T-helper 1 cell (primary cell): Measurements from ENCODE around the gene LRCOL1.

Source experiments
- DNase-seq, 5 donors: peaks; one replicate each; pipeline ENCODE4 v3.0.0-alpha.2; 2012 to 2020

The LRCOL1 gene

DNA sequence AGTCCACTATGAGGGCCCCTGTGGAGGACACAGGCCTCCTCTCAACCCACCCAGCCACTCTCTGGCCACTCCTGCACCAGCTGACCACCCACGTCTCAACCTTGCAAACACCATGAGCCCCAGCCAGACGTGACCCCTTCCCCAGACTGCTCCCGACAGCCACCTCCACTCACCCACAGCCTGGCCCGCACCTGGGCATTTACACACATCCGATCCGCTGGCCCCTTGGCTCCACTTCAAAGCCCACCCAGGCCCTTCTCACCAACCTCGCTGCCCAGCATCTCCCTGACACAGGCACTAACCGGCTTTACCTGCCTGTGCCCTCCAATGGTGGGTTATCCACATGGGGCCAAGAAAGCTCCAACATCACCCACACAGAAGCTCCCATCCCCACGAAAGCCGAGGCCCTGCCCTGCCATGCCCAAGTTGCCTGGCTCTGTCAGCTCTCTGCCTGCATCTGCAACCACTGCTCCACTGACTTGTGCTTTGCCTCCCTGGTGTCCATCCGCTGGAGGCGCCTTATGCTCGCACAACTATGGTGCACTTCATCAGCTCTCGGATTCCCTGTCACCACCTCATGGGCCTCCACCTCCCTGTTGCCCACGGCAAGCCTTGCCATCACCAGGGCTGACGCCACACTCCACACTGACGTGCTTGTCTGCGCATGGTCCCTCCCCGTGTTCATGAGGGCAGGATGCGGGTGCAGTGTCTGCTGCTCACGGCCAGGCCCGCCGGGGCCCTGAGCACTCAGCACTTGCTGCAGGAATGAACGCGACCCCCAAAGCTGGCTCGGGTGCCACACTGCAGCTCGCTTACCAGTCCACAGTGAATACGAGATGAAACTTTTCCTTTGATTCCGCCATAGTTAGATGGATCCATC lies 24.9 kb upstream of the LRCOL1 start:
- DNase-seq, result no peak

DNA sequence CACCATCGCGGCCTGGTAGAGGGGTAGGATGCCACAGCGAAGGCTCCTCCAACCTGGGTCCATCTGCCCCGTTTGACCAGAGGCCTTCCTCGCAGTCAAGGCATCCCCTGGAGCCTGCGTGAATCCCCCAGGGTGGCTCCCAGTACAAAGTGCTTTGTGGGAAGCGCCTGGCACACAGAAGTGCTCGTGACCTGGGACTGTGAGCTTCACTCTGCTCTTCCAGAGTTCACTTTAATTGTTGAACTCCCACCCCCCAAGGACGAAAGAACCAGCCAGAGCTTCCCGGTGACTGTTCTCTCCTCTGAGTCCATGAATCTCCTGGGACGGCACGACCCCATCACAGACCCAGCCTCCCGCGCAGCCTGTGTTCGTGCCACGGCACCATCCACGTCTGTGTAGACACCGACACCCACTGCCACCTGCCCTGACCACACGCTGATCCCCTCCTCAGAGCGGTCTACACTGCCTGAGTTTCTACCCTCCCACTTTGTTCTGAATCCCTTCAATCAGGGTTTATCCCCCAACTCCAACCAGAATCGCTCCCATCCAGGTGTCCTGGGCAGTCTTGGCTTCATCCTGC lies 24.1 kb upstream of the LRCOL1 start:
- DNase-seq, result no peak

DNA sequence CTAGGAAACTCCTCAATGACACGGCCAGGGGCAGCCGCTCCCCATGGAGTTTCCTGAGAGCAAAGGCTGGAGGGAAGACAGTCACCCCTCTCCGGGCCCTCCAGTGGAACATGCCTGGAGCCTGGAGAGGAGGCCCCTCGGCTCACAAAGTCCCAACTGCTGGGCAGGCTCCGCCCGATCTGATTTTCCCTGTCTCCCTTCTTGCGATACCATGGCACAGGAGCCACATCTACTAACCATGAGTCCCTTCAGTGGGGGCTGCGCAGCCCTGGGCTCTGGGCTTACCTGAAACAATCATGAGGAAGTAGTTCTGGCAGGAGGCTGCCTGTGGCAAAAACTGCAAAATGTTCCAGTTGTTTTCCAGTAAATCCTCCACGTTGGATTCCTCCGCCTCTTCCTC lies 23.5 kb upstream of the LRCOL1 start:
- DNase-seq, result no peak

DNA sequence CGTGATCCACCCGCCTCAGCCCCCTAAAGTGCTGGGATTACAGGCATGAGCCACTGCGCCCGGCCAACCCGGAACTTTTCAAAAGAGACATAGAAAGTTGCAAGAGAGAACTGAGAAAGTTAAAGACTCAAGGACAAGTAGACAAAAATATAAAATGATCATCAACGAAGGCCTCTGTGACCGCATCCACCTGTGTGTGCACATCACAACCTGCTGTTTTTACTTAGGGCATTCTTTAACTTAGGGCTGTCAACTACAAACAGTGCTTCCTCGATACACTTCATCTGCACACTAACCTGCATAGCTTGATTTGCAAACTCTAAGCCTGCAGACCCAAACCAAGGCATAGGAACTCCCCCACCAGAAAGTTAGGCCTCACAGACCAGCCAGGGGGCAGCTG lies 23.0 kb upstream of the LRCOL1 start:
- no peak for DNase-seq

DNA sequence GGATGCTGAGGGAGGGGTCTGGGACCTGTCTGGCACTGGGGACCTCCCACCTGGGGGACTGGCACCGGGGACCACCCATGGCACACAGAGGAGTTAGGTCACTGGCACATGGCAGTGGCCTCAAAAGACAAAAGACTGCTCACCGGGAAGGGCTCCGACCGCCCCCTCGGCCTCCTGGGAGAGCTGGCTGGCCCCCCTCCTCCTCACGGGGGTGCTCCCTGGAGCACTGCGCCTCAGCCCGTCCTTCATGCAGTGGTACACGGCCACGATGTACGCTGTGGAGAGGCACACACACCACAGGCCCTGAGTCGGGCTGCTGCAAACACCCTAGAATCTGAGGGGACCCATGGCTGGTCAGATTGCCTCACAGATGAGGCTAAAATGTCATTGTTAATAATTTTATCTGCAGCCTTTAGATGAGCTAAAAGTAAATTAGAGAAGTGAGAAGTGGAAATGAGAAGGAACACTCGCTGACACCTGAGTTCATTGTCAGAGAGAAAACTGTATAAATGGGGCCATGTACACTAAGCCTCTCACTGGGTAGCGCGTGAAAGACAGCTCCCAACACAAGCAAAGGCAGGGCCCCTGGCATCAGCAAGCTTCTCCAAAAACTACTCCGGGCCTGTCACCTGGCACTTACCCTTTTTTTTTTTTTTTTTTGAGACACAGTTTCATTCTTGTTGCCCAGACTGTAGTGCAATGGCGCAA lies 22.3 kb upstream of the LRCOL1 start:
- no peak for DNase-seq

DNA sequence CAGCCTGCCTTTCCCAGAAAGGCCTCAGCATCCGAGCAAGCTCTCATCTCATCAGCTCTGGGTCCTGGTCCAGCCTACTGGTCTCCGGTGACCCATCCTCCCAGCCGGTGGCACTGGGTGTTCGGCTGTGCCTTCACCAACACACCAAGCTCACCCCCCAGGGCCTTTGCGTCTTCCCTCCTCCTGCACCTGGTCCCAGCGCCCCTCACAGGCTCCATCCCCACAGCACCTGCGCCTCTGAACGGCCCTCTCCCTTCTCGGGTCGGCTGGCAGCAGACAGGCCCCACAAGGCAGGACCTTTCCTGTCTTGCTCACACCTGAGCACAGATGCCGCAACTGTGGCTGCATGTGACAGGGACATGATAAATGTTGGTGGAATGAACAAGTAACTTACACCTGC lies 21.3 kb upstream of the LRCOL1 start:
- no peak for DNase-seq

DNA sequence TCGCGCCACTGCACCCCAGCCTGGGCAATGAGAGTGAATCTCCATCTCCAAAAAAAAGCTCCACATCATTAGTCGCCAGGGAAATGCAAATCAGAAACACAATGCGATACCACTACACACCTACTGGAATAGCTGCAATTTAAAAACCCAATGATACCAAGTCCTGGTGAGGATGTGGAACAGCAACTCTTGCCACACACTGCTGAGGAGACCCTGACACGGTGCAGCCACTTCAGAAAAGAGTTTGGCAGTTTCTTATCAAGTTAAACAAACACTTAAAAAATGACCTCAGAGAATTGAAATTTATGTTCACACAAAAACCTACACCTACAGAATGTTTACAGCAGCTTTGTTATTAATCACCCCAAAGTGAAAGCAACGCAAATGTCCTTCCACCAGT lies 20.3 kb upstream of the LRCOL1 start:
- no peak for DNase-seq

DNA sequence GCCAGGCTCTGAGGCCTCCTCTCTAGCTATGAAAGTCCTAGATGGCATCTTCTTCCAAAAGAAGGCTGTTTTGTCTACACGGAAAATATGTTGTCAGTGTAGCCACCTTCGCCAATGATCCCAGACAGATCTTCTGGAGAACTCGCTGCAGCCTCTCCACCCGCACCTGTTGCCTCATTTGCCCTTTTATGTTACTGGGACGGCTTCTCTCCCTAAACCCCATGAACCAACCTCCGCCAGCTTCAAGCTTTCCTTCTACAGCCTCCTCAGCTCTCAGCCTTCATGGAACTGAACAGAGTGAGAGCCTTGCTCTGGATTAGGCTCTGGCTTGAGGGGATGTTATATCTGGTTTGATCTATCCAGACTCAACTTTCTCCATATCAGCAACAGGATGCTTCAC lies 18.9 kb upstream of the LRCOL1 start:
- no peak for DNase-seq

DNA sequence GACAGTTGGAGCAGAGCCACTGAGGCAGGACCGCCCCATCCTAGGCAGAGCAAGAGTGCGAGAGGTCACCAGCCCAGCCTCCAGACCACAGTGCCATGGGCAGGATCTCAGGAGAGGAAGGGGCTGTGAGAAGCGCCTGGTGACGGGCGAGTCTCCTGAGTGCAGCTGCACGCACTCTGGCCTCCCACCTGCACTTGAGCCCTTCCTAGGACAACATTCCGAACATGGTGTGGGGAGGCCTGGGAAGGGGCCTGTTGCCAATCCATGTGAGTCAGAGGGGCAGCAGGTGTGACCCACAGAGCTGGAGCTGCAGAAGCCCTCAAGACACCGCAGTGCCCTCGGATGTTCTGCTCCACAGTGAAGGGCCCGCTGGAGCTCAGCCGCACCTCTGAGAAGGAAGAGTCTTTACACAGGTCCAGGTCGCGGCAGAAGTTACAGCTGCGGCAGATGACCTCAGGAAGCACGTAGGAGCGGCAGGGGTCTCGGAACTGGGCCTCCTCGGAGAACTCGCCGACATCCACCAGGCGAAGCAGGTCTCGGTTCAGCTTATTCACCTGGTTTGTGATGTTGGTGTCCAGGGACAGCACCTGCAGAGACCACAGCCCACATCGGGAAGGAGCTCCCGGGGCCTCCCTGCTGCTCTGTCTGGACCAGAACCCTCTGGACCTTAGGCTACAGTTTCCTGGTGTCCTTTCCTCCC lies 15.5 kb upstream of the LRCOL1 start:
- no peak for DNase-seq

DNA sequence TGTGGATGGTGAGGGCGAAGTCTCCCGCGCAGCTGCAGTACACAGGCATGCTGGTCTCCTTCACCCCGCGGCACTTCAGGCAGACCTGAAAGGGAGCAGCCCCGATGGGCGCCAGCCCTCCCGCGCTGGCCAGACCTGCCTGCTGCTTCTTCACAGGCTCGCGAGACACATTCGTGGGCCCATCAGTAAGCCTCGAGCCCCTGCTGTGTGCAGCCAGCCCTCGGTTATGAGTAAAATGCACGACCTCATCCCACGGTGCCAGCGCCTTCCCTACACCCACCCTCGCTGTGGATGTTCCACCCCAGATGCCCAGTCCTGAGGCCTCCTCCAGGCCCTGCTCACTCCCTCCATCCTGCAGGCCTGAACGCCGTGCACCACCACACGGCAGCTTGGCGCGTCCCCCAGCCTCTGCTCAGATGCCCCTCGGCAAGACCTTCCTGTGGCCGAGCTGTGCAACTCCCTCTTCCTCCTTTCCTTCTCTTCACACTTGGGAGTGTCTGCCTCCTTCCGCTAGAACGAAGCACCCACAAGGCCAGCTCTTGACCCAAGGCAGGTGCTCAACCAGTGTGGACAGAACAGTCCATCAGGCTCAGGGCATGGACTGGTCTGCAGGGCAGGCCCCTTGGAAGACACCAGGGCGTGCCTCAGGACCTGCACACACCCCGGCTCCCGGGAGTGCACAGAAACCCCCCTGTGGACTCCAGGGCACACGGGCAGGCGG lies 14.7 kb upstream of the LRCOL1 start:
- no peak for DNase-seq

DNA sequence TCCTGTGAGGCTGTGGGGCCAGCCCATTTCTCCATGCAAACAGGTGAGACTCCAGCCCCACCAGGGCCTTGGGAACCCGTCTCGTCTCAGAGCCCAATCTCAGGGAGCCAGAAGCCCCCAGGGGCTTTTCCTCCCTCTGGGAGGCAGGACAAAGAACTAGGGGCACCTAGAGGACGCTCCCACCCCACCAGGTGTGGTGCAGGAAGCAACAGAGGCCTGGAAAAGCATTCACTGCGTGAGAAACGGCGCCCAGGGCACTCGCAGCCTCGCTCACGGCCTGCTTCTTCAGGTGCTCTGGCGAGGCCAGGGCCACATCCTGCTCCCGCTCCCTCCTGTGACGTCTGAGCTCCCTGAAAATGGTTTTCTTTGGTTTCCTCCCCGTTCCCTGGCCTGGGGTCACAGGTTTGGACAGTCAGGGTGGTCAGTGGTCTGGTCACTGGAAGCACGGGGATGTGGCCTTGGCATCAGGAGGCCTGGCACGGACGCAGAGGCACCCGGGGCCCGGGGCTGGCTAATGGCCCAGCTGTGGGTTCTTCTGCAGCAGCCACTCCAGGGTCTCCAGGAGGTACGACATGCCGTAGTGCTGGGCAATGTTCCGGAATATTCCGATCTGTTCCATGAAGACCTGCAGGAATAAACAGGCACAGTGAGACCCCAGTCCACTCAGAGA lies 13.9 kb upstream of the LRCOL1 start:
- DNase-seq, result no peak

DNA sequence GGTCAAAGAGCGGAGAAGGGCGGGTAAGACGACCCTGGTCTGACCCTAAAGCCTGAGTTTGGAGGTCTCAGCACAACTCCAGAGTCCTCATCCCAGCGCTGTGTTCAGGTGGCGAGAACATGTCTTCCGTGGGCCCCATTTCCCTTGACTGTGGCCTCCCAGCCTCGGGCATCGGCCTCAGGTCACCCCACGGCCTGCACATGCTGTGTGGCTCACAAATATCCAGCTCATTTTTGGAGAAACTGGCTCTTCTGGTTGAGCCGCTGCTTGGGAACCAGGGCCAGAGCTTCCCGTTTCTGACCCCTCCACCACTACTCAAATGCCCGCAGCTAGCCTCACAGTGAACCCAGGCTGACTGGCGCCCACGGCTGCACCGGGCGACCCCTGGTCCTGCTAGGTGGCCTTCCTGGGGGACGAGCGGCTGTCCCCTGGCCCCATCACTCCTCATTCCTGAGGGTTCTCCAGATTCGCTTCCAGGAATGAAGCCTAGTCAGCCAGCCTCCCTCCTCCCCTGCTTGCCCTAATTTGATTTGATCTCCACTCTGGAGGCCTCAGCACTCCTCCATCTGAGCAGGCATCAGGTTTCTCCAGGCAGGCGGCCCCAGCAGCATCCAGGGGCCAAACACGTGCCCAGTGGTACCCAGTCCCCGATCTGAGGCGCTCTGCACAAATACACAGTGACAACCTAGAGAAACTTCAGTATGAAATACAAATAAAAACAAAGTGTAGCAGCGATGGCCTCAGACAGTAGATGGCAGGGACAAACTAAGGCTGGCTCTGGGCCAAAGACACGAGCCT lies 12.9 kb upstream of the LRCOL1 start:
- DNase-seq, result no peak

DNA sequence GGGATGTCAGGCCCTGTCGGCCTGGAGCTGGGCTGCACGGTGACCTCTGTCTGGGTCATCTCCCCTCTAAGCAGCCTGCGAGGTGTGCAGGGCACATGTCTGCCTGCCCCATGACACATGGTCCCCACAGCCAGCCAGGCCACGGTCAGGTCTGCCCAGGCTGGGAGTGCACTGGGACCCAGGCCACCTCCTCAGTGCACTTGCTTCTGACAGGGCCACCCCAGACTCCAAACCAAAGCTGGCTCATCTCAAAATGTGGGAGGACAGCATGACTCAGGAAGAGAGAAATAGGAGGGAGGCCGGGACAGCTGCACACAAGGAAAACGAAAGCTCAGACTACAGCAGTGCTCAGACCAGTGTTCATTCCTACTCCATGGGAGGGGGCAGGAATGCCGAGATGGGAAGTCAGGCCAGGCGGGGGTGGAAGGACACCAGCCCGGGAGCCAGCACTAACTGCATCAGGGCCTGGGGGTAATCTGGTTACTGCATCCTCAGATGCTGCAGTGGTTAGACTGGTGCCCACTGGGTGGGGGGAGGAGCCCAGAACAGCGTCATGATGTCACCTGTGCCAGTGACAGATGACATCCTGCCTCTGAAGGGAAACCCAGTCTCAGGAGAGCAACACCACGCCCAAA lies 12.2 kb upstream of the LRCOL1 start:
- DNase-seq, result no peak

DNA sequence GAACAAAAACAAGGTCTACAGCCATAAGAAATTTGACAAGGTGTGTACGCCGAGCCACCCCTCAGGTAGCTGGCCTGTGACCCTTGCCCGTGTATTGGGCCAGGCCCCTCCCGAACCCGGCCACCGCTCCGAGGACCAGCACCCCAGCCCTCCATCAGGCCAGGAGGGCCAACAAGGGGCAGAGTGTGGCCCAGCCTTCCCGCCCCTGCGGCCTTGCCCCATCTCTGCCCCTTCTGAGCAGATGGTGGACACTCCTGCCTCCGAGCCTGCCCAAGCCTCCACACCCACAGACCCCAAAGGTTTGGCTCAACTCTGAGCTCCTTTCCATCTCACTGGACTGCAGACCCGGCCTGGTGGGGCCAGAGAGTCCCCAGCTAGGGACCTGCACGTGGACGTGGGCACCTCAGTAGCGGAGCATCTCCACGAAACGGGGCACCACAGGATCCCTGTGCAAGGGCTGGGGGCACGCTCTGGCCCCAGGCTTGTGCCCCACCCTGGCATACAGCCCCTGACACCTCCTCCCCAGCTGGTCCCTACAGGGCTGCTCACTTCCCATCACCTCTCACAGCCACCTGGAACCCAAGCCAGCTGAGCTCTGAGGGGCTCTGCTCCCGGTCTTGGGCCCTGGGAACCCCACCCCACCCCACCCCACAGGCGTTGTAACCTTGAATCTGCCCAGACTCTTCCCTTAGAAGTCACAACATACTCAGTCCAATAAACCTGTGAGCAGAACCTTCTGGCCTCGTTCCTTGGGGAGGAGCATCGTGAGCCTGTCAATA lies 11.5 kb upstream of the LRCOL1 start:
- no peak for DNase-seq

DNA sequence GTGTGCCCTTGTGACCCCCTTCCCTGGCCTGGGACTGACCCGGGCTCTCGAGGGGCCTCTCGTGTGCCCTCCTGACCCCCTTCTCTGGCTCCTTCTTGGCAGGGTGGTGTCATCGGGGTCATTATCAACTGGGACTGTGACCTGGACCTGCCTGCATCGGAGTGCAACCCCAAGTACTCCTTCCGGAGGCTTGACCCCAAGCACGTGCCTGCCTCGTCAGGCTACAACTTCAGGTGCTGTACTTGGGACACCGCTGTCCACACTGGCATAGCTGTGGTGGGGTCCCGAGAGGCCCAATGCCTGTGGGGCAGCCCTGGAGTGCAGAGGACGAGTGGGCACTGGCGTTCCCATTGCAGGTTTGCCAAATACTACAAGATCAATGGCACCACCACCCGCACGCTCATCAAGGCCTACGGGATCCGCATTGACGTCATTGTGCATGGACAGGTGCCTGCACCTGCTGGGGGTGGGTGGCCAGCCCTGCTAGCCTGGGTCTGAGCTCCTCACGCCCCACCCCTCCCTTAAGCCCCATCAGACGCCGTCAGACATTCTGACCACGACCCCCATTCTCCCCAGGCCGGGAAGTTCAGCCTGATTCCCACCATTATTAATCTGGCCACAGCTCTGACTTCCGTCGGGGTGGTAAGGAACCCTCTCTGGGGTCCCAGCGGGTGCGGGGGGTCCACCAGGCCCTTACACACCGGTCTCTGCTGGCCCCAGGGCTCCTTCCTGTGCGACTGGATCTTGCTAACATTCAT lies 10.7 kb upstream of the LRCOL1 start:
- DNase-seq, result no peak

DNA sequence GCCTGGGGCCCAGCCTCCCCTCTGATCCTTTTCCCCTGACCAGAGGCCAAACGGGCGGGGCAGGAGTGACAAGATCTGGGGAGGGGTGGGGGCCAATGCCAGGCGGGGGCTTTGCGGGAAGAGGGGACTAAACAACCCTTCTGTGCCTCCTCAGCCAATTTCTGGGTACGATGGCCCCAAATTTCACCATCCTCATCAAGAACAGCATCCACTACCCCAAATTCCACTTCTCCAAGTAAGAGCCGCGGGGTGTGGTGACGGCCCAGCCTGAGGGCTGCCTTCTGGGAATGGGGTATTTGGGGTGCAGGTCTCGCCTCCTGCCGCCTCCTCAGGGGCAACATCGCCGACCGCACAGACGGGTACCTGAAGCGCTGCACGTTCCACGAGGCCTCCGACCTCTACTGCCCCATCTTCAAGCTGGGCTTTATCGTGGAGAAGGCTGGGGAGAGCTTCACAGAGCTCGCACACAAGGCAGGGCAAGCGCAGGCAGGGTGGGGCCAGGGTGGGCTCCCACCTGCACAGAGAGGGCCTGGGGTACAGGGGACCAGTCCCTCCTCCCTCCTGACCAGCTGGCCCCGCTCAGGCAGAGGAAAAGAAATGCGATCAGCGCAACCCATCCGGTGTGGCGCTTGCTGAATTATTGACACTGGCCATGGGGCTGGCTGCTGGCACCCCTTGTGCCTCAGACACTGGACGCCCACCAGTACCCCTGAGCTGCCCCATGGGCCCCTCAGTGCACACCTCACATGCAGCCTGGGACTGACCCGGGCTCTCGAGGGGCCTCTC lies 9.9 kb upstream of the LRCOL1 start:
- no peak for DNase-seq

DNA sequence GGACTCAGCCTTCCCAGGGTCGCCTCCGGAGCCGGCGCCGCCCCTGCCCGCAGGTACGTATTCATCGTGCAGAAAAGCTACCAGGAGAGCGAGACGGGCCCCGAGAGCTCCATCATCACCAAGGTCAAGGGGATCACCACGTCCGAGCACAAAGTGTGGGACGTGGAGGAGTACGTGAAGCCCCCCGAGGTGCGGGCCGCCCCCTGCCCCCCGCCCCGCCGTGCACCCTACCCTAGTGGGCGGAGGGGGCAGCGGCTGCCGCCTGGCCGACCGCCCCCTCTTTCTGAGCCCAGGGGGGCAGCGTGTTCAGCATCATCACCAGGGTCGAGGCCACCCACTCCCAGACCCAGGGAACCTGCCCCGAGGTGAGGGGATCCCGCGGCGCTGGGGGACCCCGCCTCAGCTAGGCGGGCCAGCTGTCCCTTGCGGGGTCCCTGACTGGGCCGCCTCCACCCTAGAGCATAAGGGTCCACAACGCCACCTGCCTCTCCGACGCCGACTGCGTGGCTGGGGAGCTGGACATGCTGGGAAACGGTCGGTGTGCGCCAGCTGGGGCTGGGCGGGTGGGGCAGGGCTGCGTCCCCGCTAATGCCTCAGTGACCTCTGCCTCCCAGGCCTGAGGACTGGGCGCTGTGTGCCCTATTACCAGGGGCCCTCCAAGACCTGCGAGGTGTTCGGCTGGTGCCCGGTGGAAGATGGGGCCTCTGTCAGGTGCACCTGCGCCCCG lies 9.2 kb upstream of the LRCOL1 start:
- no peak for DNase-seq

DNA sequence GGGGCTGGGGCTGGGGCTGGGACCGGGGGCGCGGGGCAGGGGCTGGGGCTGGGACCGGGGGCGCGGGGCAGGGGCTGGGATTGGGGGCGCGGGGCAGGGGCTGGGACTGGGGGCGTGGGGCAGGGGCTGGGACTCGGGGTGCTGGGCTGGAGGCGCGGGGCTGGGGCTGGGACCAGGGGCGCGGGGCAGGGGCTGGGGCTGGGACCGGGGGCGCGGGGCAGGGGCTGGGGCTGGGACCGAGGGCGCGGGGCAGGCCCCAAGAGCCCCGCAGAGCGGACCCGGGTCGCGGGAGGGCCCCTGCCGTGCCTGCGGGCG lies 8.6 kb upstream of the LRCOL1 start:
- no peak for DNase-seq
